RKO (cell line): Measurements from ENCODE around the gene FMNL3.
A peak's percentile ranks its signal among the peaks of the same experiment; 100 is the strongest.

Experiments used
- DNase-seq: peaks from one replicate; pipeline ENCODE4 v3.0.0-alpha.2; 2016; ENCODE audit warnings: low spot score

The FMNL3 gene

GRCh38 chr12:49649892-49650291 is 57.3 kb downstream of the FMNL3 start:
- no peak for DNase-seq

DNA sequence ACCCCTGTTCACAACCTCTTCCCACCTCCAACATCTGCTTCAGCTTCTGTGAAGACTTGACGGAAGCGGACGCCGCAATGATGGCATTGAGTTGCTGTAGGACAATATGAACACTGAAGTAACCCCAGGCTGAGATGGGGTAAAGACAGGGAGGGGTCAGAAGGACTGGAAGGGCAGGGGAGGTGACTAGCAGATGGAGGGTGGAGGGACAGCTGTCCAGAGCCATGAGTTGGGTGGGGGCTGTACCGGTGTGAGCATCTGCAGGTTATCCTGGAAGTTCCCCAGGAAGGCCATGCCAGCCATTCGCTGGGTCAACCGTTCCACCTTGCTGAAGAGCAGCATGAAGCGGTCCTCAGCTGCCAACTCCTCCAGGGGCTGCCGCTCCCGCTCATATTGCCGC is 57.8 kb downstream of the FMNL3 start:
- DNase-seq, result no peak

DNA sequence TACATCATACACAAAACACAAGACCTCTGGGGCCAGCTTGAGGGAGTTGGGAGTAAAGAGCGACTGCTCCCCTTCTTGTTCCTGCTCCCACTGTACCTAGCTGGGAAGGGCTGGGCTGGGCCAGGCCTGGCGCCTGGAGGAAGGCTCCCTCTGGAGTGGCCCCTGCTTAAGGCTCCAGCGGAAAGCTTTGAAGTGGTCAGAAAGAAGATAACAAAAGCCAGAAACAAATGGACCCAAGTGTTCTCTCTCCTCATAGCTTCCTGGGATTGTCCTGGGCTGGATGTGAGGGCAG is 58.5 kb downstream of the FMNL3 start:
- DNase-seq, result no peak

GRCh38 chr12:49647827-49648711 is 59.1 kb downstream of the FMNL3 start:
- DNase-seq, result no peak

- DNase-seq, result no peak
Measured at GRCh38 chr12:49646871-49647654, 60.1 kb downstream of the FMNL3 start.

DNA sequence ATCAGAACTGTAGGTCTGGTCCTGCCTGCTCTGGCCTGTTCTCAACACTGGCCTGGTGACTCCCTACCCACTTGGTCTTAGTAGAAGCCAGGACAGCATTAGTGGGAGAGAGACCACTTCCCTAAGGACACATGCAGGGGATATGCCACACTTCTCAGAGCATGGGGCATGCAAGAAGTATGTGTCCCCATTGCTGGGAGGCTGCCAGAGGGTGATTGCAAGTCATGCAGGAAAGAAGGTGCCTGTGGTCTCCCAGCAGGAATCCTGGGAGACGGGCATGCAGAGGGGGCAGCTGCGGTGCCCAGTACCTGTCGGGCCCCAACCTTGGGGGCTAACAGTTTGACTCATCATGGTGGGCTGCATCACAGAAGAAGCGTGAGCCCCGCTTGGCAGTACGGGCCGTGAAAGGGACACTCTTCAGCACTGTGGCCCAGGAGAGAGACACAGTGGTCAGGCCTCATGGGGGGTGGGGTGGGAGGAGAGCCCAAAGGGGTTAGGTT is 60.8 kb downstream of the FMNL3 start:
- DNase-seq, result no peak

GRCh38 chr12:49645146-49646039 is 61.8 kb downstream of the FMNL3 start:
- DNase-seq, result no peak

GRCh38 chr12:49644620-49644994 is 62.6 kb downstream of the FMNL3 start:
- DNase-seq, result peak; percentile 65

DNA sequence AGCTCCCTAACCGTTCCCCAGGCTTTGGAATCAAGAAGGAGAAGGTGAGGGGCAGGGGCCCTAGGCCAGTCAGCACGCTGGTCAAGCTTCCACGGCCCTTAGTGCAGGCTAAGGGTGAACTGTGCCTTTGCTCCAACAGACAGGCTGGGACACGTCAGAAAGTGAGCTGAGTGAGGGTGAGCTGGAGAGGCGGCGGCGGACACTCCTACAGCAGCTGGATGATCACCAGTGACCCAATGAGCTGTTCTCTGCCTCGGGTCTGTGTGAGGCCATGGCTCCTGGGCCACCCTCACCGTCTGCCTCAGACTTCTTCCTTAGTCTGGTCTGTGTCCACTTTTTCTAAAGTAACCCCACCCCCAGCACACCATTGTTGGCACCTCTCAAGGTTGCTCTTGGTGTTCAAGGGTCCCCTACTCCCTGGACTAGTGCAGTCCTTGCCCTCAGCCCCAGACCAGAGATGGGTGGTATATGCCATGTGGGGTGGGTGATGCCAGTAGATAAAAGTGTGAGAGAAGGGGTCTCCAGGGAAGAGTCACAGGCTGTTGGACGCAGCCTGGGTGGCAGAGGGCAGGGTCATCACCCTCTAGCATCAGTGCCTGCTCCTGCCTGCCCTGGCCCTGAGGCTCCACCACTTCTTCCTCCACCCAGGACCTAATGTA is 63.1 kb downstream of the FMNL3 start:
- DNase-seq, result no peak

DNA sequence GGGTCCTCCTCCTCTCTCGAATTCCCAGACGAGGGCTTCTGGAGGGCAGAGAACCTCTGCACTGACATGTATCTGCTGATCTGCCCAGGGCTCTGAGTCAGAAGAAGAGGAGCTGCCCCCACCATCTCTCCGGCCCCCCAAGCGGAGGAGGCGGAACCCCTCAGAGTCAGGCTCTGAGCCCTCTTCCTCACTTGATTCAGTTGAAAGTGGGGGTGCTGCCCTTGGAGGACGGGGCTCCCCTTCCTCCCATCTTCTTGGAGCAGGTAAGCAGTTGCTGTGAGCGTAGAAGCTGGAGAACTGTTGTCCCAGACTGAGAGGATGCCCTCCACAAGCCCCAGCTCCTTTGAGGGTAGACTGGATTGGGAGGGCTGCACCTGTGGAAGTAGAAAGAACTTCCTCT is 64.1 kb downstream of the FMNL3 start:
- DNase-seq, result no peak

DNA sequence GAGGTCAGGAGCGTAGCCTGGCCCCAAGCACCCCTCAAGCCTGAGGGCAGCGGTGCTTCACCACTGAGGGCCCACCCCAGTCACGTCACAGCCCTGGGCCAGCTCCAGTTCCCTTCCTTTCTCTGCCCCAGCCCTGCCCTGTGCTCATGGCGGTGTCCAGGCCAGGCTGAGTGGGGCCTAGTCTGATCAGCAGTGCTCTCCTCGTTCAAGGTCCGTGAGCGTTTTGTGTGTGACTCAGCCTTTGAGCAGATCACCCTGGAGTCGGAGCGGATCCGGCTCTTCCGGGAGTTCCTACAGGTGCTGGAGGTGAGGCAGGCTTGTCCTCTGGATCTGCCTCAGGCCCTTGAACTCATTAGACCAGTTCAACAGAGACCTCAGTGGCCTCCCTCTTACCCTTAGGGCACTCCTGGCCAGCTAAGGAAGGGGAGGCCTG is 64.8 kb downstream of the FMNL3 start:
- DNase-seq, result no peak

DNA sequence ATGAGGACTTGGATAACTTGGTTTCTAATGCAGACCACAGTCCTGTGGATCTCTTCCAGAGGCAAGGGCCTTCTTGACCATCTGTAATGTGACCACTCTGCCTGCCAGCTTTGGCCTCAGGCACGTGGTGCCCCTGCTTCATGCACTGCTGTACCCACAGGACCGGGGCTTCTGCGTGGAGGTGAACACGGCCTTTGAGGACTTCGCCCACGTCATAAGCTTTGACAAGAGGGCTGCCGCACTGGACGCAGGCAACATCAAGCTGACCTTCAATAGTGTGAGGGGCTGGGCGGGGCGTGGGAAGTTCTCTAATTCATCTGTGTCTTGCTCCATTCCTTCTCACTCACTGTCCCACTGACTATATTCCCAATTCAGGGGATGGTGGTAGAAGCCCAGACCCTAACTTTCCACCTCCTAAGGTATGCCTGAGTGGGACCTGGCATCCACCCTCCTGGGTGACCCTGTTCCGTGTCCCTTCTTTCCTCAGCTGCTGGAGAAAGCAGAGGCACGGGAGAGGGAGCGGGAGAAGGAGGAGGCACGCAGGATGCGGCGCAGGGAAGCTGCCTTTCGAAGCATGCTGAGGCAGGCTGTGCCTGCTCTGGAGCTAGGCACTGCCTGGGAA is 65.3 kb downstream of the FMNL3 start:
- DNase-seq, result no peak

DNA sequence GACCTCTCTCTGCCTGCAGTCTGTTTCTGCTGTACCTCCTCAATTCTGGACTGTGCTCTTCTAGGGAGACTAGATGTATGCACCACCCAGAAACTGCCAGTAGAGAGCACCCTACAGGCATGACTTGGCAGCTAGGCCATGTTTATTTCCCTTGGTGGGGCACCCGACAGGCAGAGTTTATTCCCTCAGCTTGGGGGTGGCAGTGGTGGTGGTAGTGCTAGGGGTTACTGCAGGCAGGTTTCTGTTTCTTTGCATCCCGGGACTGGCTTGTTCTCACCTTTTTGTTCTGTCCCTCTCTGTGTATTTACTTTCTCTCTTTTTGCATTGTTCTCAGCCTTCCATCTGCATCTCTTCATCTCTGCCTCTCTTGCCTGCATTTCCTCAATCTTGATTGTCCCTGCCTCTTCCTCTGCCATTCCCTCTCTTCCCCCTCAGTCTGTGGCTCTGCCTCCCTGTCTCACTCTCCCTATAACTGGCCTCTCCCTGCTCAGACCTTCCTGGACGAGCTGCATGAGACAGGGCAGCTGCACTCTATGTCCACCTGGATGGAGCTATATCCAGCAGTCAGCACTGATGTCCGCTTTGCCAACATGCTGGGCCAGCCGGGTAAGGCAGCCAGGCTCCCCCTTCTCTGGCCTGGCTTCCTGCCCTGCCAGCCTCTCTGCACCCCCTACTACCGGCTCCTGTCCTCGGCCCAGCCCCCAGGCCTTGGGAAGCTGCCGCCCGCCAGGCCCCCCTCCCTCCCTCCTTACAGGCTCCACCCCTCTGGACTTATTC is 70.0 kb downstream of the FMNL3 start:
- DNase-seq, result peak; percentile 78

GRCh38 chr12:49636574-49636973 is 70.6 kb downstream of the FMNL3 start:
- no peak for DNase-seq

GRCh38 chr12:49635656-49636055 is 71.5 kb downstream of the FMNL3 start:
- DNase-seq, result no peak

DNA sequence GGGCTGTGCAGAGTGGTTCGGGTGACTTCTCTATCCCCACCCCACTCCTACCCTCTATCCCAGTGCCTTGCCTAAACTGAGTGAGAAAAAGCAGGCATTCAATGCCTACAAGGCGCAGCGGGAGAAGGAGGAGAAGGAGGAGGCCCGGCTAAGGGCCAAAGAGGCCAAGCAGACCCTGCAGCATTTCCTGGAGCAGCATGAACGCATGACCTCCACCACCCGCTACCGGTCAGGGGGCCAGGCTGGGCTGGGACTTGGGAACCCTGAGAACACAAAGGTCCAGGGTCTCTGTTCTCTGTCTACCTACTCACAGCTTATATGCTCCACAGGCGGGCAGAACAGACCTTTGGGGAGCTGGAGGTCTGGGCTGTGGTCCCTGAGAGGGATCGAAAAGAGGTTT is 72.2 kb downstream of the FMNL3 start:
- DNase-seq, result no peak

DNA sequence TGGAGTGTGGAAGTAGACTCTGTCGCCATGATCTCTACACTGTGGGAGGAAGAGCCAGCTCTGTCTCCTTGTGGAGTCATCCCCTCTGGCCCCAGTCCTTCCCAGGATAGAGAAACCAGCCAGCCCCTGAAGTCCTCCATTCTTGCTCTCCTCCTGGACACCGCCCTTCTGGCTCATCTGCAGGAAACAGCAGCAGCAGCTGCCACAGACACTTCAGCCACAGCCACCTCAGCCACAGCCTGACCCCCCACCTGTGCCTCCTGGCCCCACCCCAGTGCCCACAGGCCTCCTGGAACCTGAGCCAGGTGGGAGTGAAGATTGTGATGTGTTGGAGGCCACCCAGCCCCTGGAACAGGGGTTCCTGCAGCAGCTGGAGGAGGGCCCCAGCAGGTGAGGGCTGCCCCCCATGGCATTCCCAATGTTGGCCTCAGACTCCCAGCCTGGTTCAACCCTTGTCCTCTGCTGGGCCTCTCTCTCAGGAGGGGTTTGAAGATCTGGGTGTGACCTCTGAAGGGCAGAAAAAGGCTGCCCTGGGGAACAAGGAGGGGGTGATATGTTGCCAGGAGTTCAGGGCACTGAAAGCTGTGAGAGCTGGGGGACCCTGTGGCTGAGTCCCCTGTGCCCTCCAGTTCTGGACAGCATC is 73.4 kb downstream of the FMNL3 start:
- no peak for DNase-seq

- DNase-seq, result no peak
Measured at GRCh38 chr12:49632986-49633702, 74.1 kb downstream of the FMNL3 start.

GRCh38 chr12:49632401-49632800 is 74.8 kb downstream of the FMNL3 start:
- DNase-seq, result no peak
